GM12878 (cell line): ENCODE data around the gene PPOX. TPM values are rescaled to one million over a fixed set of nuclear protein-coding genes. Genes with fewer than 3 reads are reported as not detected.

Experiments
- BMI1 ChIP-seq: fragments of 450-650 bp; IDR thresholded peaks from 2 replicates; pipeline ENCODE4 v1.6.1; 2016; ENCODE audit warnings: mild to moderate bottlenecking, moderate library complexity, borderline replicate concordance
- CBFB ChIP-seq: IDR thresholded peaks from 2 replicates; pipeline ENCODE4 v1.6.1; 2016; ENCODE audit warnings: antibody characterized with exemption, low read depth
- CBX5 ChIP-seq: sonication (generic); IDR thresholded peaks from 2 replicates; pipeline ENCODE4 v1.6.1; 2016; ENCODE audit warnings: low read depth, moderate library complexity, mild to moderate bottlenecking, inconsistent platforms
- CEBPZ ChIP-seq: fragments of 150-350 bp; IDR thresholded peaks from 2 replicates; pipeline ENCODE4 v1.6.1; 2016; ENCODE audit warnings: low read depth, low read length
- CHD1 ChIP-seq: IDR thresholded peaks from 2 replicates; pipeline ENCODE4 v1.6.1; 2012; ENCODE audit warnings: low read depth, low read length, improper control_type of control experiment
- FOXM1 ChIP-seq: IDR thresholded peaks from 2 replicates; pipeline ENCODE4 v1.6.1; 2012; ENCODE audit warnings: low read depth, mild to moderate bottlenecking, inconsistent platforms, low read length, moderate library complexity
- GABPA ChIP-seq: IDR thresholded peaks from 2 replicates; pipeline ENCODE4 v1.6.1; 2014; ENCODE audit warnings: antibody characterized with exemption, low read depth, mild to moderate bottlenecking, inconsistent platforms
- IKZF2 ChIP-seq, 2 experiments: fragments of 450-650 bp; IDR thresholded peaks; 2 replicates each; pipeline ENCODE4 v1.6.1; 2017; ENCODE audit warnings: mild to moderate bottlenecking in 2 of 2, moderate library complexity in 2 of 2
- PKNOX1 ChIP-seq: fragments of 450-650 bp; IDR thresholded peaks from 2 replicates; pipeline ENCODE4 v1.6.1; 2016; ENCODE audit warnings: mild to moderate bottlenecking
- RBBP5 ChIP-seq: fragments of 200-600 bp; sonication (generic); conservative IDR thresholded peaks from 2 replicates; pipeline ENCODE4 v1.6.1; 2016
- REST ChIP-seq: IDR thresholded peaks from 2 replicates; pipeline ENCODE4 v1.6.1; 2012; ENCODE audit warnings: mild to moderate bottlenecking, low read depth, low read length
- RFX5 ChIP-seq: IDR thresholded peaks from 2 replicates; pipeline ENCODE4 v1.6.1; 2011; ENCODE audit warnings: low read depth, low read length, improper control_type of control experiment
- SPI1 ChIP-seq: IDR thresholded peaks from 2 replicates; pipeline ENCODE4 v1.6.1; 2011; ENCODE audit warnings: low read depth, mild to moderate bottlenecking, low read length, moderate library complexity, borderline replicate concordance; ENCODE audit not compliant: insufficient read depth
- SRF ChIP-seq, 2 experiments: IDR thresholded peaks; 2 replicates each; pipeline ENCODE4 v1.6.1; 2011; ENCODE audit warnings: low read depth in 2 of 2, low read length in 2 of 2, mild to moderate bottlenecking in 1 of 2, moderate library complexity in 1 of 2
- TCF7 ChIP-seq: IDR thresholded peaks from 2 replicates; pipeline ENCODE4 v1.6.1; 2014; ENCODE audit warnings: antibody characterized with exemption, borderline replicate concordance
- ZNF217 ChIP-seq: fragments of 450-650 bp; IDR thresholded peaks from 2 replicates; pipeline ENCODE4 v1.6.1; 2017; ENCODE audit warnings: antibody characterized with exemption, mild to moderate bottlenecking
- ZNF274 ChIP-seq: IDR thresholded peaks from one replicate; pipeline ENCODE4 v1.8.0; 2011; ENCODE audit not compliant: insufficient read length, insufficient read depth
- ZNF592 ChIP-seq: fragments of 450-650 bp; IDR thresholded peaks from 2 replicates; pipeline ENCODE4 v1.6.1; 2017; ENCODE audit warnings: mild to moderate bottlenecking, moderate library complexity
- ZZZ3 ChIP-seq: IDR thresholded peaks from 2 replicates; pipeline ENCODE4 v1.6.1; 2011; ENCODE audit warnings: low read depth; ENCODE audit not compliant: control insufficient read depth, insufficient read length
- polyA plus RNA-seq, 11 experiments: library from polyadenylated mRNA; depleted of rRNA in 4 of 11; unstranded in 6 of 11; stranded (reverse) in 5 of 11; fragments of >200 nt; fragmentation: Nextera tagmentation in 4 of 11; fragmentation: Illumina TruSeq in 1 of 11; extraction: Ambion mirVana in 4 of 11; extraction: Trizol in 1 of 11; gene quantifications; 1 replicate in 1 of 11; 2 replicates in 10 of 11; pipeline versions ENCODE4 v1.2.1 to v1.2.3, GENCODE V29; 2011 to 2016; ENCODE audit warnings: inconsistent platforms in 2 of 11, missing spikeins in 2 of 11, low read depth in 1 of 11
- total RNA-seq, 4 experiments: library from RNA; depleted of rRNA in 3 of 4; stranded (reverse); fragments of >200 nt in 3 of 4; fragmentation: Illumina TruSeq in 1 of 4; extraction: Trizol in 1 of 4; gene quantifications; 2 replicates each; pipeline versions ENCODE4 v1.2.1 to v1.2.3, GENCODE V29; 2013 to 2021

PPOX gene
- total and polyA plus RNA-seq, 10 of the 15 experiments (the other 5 are each of a cell fraction or from before 2014, with no cell fraction given): 8.9 to 31.5 (median 20.3) TPM

GRCh38 chr1:161185732-161186311, 19.6 kb downstream of the PPOX start (continued):
- TF ChIP-seq REST: no peak
- TF ChIP-seq FOXM1: no peak
- TF ChIP-seq IKZF2 (IDR thresholded peaks at IDR 0.05): peak; percentile 88 to 90
- no peak for TF ChIP-seq CHD1
- no peak for TF ChIP-seq TCF7
- no peak for TF ChIP-seq SRF (IDR thresholded peaks at IDR 0.05; ENCODE audit: low read depth in 2 of 2, low read length in 2 of 2)
- no peak for TF ChIP-seq BMI1
- TF ChIP-seq PKNOX1: peak; percentile 68
- TF ChIP-seq GABPA: no peak
- no peak for TF ChIP-seq RFX5
- TF ChIP-seq ZNF217: peak; percentile 80
- TF ChIP-seq ZNF274: no peak
- TF ChIP-seq RBBP5: no peak
- TF ChIP-seq SPI1: peak; percentile 94
- no peak for TF ChIP-seq CBFB
- TF ChIP-seq ZNF592: no peak
- no peak for TF ChIP-seq CBX5
- no peak for TF ChIP-seq ZZZ3
- no peak for TF ChIP-seq CEBPZ
